Left hindlimb (tissue), 1 donor: ENCODE results near the gene ZNF300.
"Not testable (repeated sequence)": the region's sequence is repeated elsewhere in the genome, so short reads cannot be mapped to it uniquely, and the experiment has no call there.

Source experiments
- DNase-seq: peaks from one replicate; pipeline ENCODE4 v3.0.0-alpha.2; 2018

The ZNF300 gene

DNA sequence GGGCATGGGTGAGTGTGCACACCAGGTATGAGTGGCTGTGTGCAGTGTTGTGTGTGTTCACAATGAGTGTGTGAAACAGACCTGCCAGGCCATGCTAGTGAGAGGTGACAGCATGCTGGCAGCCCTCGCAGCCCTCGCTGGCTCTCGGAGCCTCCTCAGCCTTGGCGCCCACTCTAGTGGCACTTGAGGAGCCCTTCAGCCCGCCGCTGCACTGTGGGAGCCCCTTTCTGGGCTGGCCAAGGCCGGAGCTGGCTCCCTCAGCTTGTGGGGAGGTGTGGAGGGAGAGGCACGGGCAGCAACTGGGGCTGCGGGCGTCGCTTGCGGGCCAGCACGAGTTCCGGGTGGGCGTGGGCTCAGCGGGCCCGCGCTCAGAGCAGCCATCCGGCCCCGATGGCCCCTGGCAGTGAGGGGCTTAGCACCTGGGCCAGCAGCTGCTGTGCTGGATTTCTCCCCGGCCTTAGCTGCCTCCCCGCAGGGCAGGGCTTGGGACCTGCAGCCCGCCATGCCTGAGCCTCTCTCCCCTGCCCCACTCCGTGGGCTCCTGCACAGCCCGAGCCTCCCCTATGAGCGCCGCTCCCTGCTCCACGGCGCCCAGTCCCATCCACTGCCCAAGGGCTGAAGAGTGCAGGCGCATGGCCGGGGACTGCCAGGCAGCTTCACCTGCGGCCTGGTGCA lies 59.5 kb downstream of the ZNF300 start:
- DNase-seq, result not testable (repeated sequence)
